ENCODE measurements around the gene GPR50. TPM values are rescaled to one million over a fixed set of nuclear protein-coding genes. Genes with fewer than 3 reads are reported as not detected.

GPR50 gene
- total and polyA plus RNA-seq, 10 of the 15 experiments (the other 5 are each of a cell fraction or from before 2014, with no cell fraction given), result 0.03 to 0.08 (median 0.04) TPM; not detected in 7

- RAD21 ChIA-PET (ENCODE audit: unreplicated experiment), result no interaction called here
- Histone ChIP-seq H3K4me1 (ENCODE audit: control insufficient read depth, insufficient read depth, low read length) (no peaks in the 10 kb centered on the region), H4K20me1 (ENCODE audit: control insufficient read depth, insufficient read depth) (no peaks in the 10 kb centered on the region), H3K4me3 (no peak overlapping the region), H3K36me3 (ENCODE audit: control insufficient read depth in 2 of 2, insufficient read depth in 2 of 2, low read length in 1 of 2) (no peaks in the 10 kb centered on the region), H3K27ac (ENCODE audit: control insufficient read depth, insufficient read depth) (no peak overlapping the region), H3K9me3 (replicated peaks; ENCODE audit: control insufficient read depth, insufficient read depth, low read length) (no peaks in the 10 kb centered on the region; the same call in 2 of the 3 replicates), H3K4me2 (ENCODE audit: control insufficient read depth, insufficient read depth) (no peak overlapping the region), H3K27me3 (replicated peaks in 1 of 2; ENCODE audit: control insufficient read depth in 2 of 2, insufficient read depth in 2 of 2, low read length in 1 of 2) (no peaks in the 10 kb centered on the region; a peak in 3 of 4 replicates), H2AFZ (ENCODE audit: control insufficient read depth, low read depth, low read length) (no peak overlapping the region), H3K9ac (ENCODE audit: control insufficient read depth, insufficient read depth, low read length) (no peak overlapping the region), H3K79me2 (ENCODE audit: control insufficient read depth, insufficient read depth, low read length) (no peaks in the 10 kb centered on the region)
- DNase-seq (ENCODE audit: low read depth, low spot score) (no peak), FAIRE-seq (no peak), ATAC-seq (no peak)
- intact Hi-C loops (cut with micrococcal nuclease; ENCODE audit: unreplicated experiment), result no loop called here
- WGBS (ENCODE audit: insufficient coverage, insufficient replicate concordance, low lambda C conversion rate, missing lambda C conversion rate), result 66% methylated on average over 53 of the region's 96 CpGs
- CTCF ChIA-PET, result interaction anchor here (0.7 kb wide), 1 partner anchor 1479 kb away, joined by 3 read pairs; no protein-coding TSS in a partner anchor
- in situ Hi-C loops (cut with MboI), result no loop called here
- TF ChIP-seq NKRF (conservative IDR thresholded peaks at IDR 0.05) (no peak), SPI1 (IDR thresholded peaks at IDR 0.05; ENCODE audit: borderline replicate concordance, insufficient read depth, low read depth, low read length) (no peak), ATF3 (IDR thresholded peaks at IDR 0.05; ENCODE audit: borderline replicate concordance, extremely low read depth, low read depth, low read length) (no peak), PML (IDR thresholded peaks at IDR 0.05; ENCODE audit: low read length) (no peak), RUNX3 (IDR thresholded peaks at IDR 0.05; ENCODE audit: low read length) (no peak), MXI1 (IDR thresholded peaks at IDR 0.05; ENCODE audit: low read depth, low read length) (no peak), RCOR1 (conservative IDR thresholded peaks at IDR 0.05; ENCODE audit: low read depth, low read length) (no peak), CHD2 (IDR thresholded peaks at IDR 0.05; ENCODE audit: borderline replicate concordance, low read depth, low read length) (no peak), NR2F1 (conservative IDR thresholded peaks at IDR 0.05) (no peak), YBX1 (IDR thresholded peaks at IDR 0.05) (no peak)
- no TSS peak for BruUV-seq (replicated peaks)
- POLR2A ChIA-PET, result no interaction called here
- SMC1A ChIA-PET (ENCODE audit: uncharacterized antibody, unreplicated experiment), result no interaction called here
These were observed 1.0 kb downstream of the GPR50 start for GRCh38 chrX:151177141-151178027.
